OCI-LY7 (cell line): ENCODE results near the gene VPS8.

Experiments
- CTCF ChIP-seq: fragments of 200-600 bp; sonication (generic); conservative IDR thresholded peaks from 2 replicates; pipeline ENCODE4 v1.5.1; 2014; ENCODE audit warnings: mild to moderate bottlenecking, antibody characterized with exemption, low read length, moderate library complexity, mixed read lengths
- EZH2phosphoT487 ChIP-seq: fragments of 200-600 bp; sonication (generic); IDR thresholded peaks from 2 replicates; pipeline ENCODE4 v1.6.1; 2018; ENCODE audit warnings: low read depth, borderline replicate concordance, mild to moderate bottlenecking, mixed run types, antibody characterized with exemption, low read length, moderate library complexity, mixed read lengths

- TF ChIP-seq CTCF, result no peak
- TF ChIP-seq EZH2phosphoT487, result no peak
Observed at GRCh38 chr3:184894051-184894450, 82.1 kb downstream of the VPS8 start.
